Suprapubic skin (tissue), 3 donors: ENCODE data around the gene ABCF3.

Experiments used
- CTCF ChIP-seq, 2 donors: fragments of 200-600 bp in 1 of 2; fragments of 450-650 bp in 1 of 2; sonication (generic) in 1 of 2; IDR thresholded peaks; one replicate each; pipeline ENCODE4 v1.5.1; 2016 to 2019; ENCODE audit warnings: antibody characterized with exemption in 2 of 2, mild to moderate bottlenecking in 1 of 2, moderate library complexity in 1 of 2
- EP300 ChIP-seq: sonication (generic); formaldehyde crosslinking; IDR thresholded peaks from one replicate; pipeline ENCODE4 v1.6.1; 2017; ENCODE audit warnings: antibody characterized with exemption
- POLR2A ChIP-seq, 2 donors: fragments of 450-650 bp; IDR thresholded peaks; one replicate each; pipeline ENCODE4 v1.6.1; 2017; ENCODE audit warnings: antibody characterized with exemption in 2 of 2, mild to moderate bottlenecking in 2 of 2, moderate library complexity in 2 of 2

- peak in 1 of 2 donors; percentile 44 for TF ChIP-seq POLR2A (IDR thresholded peaks at IDR 0.05)
- TF ChIP-seq CTCF (IDR thresholded peaks at IDR 0.05): no peak
- TF ChIP-seq EP300: no peak
Measured at GRCh38 chr3:184174646-184175492, 11.1 kb upstream of the ABCF3 start, which contains the start of gene AP2M1.
